Measurements from ENCODE around the gene NEDD4L. TPM values are rescaled to one million over a fixed set of nuclear protein-coding genes. Genes with fewer than 3 reads are reported as not detected.

The NEDD4L gene
- total and polyA plus RNA-seq, 8 donors: 88.0 to 159 (median 95.2) TPM

DNA sequence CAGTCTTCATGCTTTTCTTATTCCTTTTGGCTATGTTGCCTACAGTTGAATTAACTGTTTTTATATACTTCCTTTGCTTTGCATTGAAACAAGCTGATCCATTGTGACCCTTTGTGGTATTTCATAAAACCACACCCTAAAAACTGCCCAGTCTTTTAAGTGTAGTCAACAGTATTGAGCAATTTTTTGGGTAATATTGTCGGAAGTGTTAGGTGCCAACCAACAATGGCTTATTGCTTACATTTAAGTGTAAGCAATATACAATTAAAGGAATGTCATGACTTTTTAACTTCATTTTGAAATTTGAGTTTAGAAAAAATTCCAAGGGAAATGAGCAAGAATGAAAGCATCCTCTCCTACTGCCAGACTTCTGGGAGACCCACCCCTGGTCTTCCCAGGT lies 174.1 kb downstream of the NEDD4L start:
- peaks cover 0 to 24% of the 10 kb centered on the region in 2 donors for H3K4me1 ChIP-seq
- DNase-seq: no peak
- TF ChIP-seq, protein P1, sequence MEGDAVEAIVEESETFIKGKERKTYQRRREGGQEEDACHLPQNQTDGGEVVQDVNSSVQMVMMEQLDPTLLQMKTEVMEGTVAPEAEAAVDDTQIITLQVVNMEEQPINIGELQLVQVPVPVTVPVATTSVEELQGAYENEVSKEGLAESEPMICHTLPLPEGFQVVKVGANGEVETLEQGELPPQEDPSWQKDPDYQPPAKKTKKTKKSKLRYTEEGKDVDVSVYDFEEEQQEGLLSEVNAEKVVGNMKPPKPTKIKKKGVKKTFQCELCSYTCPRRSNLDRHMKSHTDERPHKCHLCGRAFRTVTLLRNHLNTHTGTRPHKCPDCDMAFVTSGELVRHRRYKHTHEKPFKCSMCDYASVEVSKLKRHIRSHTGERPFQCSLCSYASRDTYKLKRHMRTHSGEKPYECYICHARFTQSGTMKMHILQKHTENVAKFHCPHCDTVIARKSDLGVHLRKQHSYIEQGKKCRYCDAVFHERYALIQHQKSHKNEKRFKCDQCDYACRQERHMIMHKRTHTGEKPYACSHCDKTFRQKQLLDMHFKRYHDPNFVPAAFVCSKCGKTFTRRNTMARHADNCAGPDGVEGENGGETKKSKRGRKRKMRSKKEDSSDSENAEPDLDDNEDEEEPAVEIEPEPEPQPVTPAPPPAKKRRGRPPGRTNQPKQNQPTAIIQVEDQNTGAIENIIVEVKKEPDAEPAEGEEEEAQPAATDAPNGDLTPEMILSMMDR (IDR thresholded peaks at IDR 0.05): no peak
- H3K27ac ChIP-seq: no peak overlapping the region
- no peaks in the 10 kb centered on the region for H3K9me3 ChIP-seq
- intact Hi-C loops (cut with DNase I): no loop called here
- no peaks in the 10 kb centered on the region for H3K27me3 ChIP-seq
- no peaks in the 10 kb centered on the region for H3K36me3 ChIP-seq
- H3K4me3 ChIP-seq: no peak overlapping the region
- no peak for ATAC-seq

DNA sequence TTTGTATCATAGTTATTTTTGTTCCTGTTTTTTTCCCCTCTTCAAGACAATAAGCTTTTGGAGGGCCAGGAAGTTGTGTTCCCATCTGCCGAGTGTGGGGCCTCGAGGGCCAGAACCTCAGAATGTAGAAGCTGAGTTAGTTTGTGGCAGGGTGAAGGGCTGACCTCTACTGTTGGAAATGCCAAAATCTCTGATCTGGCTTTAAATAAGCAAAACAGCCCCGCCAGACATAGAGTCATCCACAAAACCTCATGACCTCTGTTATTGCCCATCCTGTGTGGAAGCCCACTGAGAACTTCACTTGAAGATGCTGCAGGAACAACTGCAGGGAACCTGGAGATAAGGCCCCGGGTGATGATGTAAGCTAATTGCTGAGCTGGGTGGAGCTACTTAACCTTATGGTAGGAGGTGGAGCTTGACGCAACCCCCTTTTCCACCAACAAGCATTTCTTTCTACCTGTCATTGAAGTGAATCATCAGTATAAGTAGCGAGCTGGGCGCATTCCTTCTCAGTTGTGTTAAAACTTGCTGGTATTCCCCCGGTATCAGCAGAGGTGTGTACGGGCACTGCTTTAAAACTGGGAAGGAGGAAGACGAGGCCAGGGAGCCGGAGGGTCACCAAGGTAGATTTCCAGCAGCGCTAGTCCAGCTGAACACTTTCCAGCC lies 177.2 kb downstream of the NEDD4L start:
- DNase-seq (peak in 2 of 4 donors; percentile 58 to 72), ATAC-seq (peak; percentile 70)
- H3K36me3 ChIP-seq: no peaks in the 10 kb centered on the region
- no peaks in the 10 kb centered on the region for H3K9me3 ChIP-seq
- H3K4me1 ChIP-seq: peaks cover 0 to 35% of the 10 kb centered on the region in 2 donors
- peak overlapping the region; percentile 79 to 86 for H3K27ac ChIP-seq
- intact Hi-C loops (cut with DNase I): no loop called here
- TF ChIP-seq, protein P1 (IDR thresholded peaks at IDR 0.05): no peak
- peak overlapping the region; percentile 21 to 28 for H3K4me3 ChIP-seq
- no peaks in the 10 kb centered on the region for H3K27me3 ChIP-seq

DNA sequence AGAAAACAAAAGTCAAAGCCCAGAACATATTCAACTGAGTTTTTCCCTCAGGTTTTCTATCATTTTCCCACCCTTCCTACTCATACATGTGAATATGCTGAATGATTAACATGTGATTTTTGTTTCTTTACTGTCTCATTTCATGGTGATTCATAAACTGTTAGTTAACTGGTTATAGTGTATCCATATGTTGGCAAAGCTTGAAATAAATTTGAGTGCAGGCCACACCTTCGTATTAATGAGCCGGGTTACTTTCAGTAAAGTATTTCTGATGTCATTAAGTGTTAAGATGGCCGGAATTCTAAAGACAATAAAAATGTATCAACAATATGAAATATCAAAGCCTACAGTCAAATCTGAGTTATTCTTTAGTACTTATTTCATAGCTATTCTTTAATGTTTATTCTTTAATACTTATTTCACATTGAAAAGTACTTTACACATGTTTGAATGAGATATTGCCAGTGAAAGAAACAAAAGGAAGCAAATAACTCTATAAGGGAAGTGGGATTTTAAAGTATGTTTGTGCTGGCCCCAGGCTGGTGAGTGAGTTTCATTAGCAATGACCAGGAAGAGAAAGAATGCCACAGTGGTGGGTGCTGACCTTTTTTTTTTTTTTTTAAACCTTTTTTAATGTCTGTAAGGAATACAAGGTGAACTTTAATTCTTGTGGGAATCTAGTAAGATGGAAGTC lies 178.6 kb downstream of the NEDD4L start:
- intact Hi-C loops (cut with DNase I): no loop called here
- no peaks in the 10 kb centered on the region for H3K9me3 ChIP-seq
- DNase-seq (no peak), ATAC-seq (no peak)
- peaks cover 0 to 39% of the 10 kb centered on the region in 2 donors for H3K4me1 ChIP-seq
- no peaks in the 10 kb centered on the region for H3K27me3 ChIP-seq
- TF ChIP-seq, protein P1 (IDR thresholded peaks at IDR 0.05): no peak
- H3K4me3 ChIP-seq: peak overlapping the region; percentile 21 to 28
- no peaks in the 10 kb centered on the region for H3K36me3 ChIP-seq
- peak overlapping the region; percentile 79 to 86 for H3K27ac ChIP-seq

DNA sequence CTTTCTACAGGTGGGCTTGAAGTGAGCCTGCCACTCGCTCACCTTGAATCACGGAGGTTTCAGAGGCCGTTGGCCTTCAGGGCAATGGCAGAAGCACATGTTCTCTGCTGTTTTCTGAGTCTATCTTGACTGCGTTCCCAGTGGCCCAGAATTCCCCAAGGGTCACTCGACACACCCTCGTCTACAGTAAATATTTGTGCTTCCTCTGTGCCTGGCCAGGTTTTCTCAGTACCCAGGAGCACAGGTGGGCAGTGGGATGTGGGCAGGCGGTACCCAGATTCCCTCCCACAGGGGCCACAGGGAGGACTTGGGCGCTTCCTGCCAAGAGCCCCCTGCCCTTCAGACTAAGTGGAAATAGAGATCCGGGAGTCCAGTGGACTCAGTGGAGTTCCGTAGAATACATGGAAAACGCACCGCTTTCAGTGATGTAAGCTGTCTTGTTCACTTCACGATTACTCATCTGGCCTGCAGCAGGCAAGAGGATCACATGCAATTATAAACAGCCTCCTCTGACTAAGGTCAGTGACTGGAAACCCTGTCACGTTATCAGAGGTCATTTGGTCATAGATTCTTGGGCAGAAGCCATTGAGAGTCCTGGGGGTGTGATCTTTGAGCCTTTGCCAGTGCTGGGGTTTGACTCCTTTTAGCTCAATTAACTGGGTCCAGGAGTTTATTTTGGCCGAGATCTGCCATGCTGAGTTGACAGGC lies 179.8 kb downstream of the NEDD4L start:
- intact Hi-C loops (cut with DNase I): no loop called here
- Histone ChIP-seq H3K4me1 (peaks cover 6 to 32% of the 10 kb centered on the region in 2 donors), H3K4me3 (peak overlapping the region; percentile 21 to 28), H3K27ac (peak overlapping the region; percentile 79 to 86), H3K27me3 (no peaks in the 10 kb centered on the region), H3K9me3 (no peaks in the 10 kb centered on the region), H3K36me3 (no peaks in the 10 kb centered on the region)
- TF ChIP-seq, protein P1 (IDR thresholded peaks at IDR 0.05): no peak
- DNase-seq (peak in 2 of 4 donors; percentile 54 to 71), ATAC-seq (peak; percentile 67)

DNA sequence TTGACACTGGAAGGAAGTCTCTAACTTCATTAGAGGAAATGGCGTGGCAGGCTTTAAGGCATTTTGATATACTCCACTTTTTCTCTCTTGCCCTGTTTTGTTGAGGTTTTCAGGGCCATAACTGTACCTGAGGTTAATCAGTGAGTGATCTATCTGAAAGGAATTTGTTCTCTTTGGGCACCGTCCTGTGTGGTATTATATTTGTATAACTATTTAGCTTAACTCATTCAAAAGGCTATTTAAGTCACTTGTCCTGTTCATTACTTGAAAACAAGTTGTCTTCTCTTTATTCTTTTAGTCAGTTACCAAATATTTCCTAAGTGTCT lies 180.4 kb downstream of the NEDD4L start:
- Histone ChIP-seq H3K27ac (peak overlapping the region; percentile 79 to 86), H3K4me3 (no peak overlapping the region), H3K27me3 (no peaks in the 10 kb centered on the region), H3K36me3 (no peaks in the 10 kb centered on the region), H3K9me3 (no peaks in the 10 kb centered on the region), H3K4me1 (peaks cover 6 to 35% of the 10 kb centered on the region in 2 donors)
- peak; percentile 10 for ATAC-seq
- TF ChIP-seq, protein P1 (IDR thresholded peaks at IDR 0.05): no peak
- no peak for DNase-seq
- intact Hi-C loops (cut with DNase I): no loop called here

Data from left lung (tissue), 10 donors.